Activated CD8-positive, alpha-beta memory T cell treated with anti-CD3 and anti-CD28 coated beads, Interleukin-2, amount 50 U/mL, for 4 hours (primary cell): ENCODE data around the gene HDHD2.
A peak's percentile ranks its signal among the peaks of the same experiment; 100 is the strongest.
"Not testable (repeated sequence)": the region's sequence is repeated elsewhere in the genome, so short reads cannot be mapped to it uniquely, and the experiment has no call there.

Experiments
- DNase-seq: peaks from one replicate; pipeline ENCODE4 v3.0.0-alpha.2; 2020

The HDHD2 gene

GRCh38 chr18:47150029-47150823, at the start of gene HDHD2:
TSS of gene HDHD2 (minus strand) at chr18:47150500. CDS start at chr18:47136439, 14,061 bp downstream.
- peak; percentile 78 for DNase-seq

GRCh38 chr18:47195961-47196360, 45.7 kb upstream of the HDHD2 start:
- not testable (repeated sequence) for DNase-seq

GRCh38 chr18:47191961-47192360, 41.7 kb upstream of the HDHD2 start:
- no peak for DNase-seq

- DNase-seq, result no peak
Observed at GRCh38 chr18:47187721-47188120, 37.4 kb upstream of the HDHD2 start.

- DNase-seq, result no peak
Observed at GRCh38 chr18:47184419-47185050, 34.2 kb upstream of the HDHD2 start.

- not testable (repeated sequence) for DNase-seq
Observed at GRCh38 chr18:47182156-47182555, 31.9 kb upstream of the HDHD2 start.

GRCh38 chr18:47180765-47181164, 30.5 kb upstream of the HDHD2 start:
- DNase-seq, result no peak

GRCh38 chr18:47179520-47179919, 29.2 kb upstream of the HDHD2 start:
- no peak for DNase-seq

GRCh38 chr18:47175898-47176575, 25.7 kb upstream of the HDHD2 start, which contains the start of gene IER3IP1:
TSS of gene IER3IP1 (minus strand) at chr18:47176364. CDS start at chr18:47176277, 87 bp downstream.
- DNase-seq, result peak; percentile 89

- DNase-seq, result no peak
Observed at GRCh38 chr18:47175283-47175897, 25.1 kb upstream of the HDHD2 start.

GRCh38 chr18:47174545-47175116, 24.3 kb upstream of the HDHD2 start:
- DNase-seq, result no peak

- DNase-seq, result no peak
Observed at GRCh38 chr18:47172476-47172875, 22.2 kb upstream of the HDHD2 start.

- DNase-seq, result no peak
Observed at GRCh38 chr18:47168913-47169312, 18.6 kb upstream of the HDHD2 start.

GRCh38 chr18:47168509-47168908, 18.2 kb upstream of the HDHD2 start:
- no peak for DNase-seq

GRCh38 chr18:47166294-47166693, 16.0 kb upstream of the HDHD2 start:
- no peak for DNase-seq

GRCh38 chr18:47163241-47163640, 12.9 kb upstream of the HDHD2 start:
- DNase-seq, result no peak

GRCh38 chr18:47160256-47160655, 10.0 kb upstream of the HDHD2 start:
- no peak for DNase-seq

GRCh38 chr18:47158404-47158803, 8.1 kb upstream of the HDHD2 start:
- DNase-seq, result not testable (repeated sequence)

GRCh38 chr18:47151439-47151838, 1.1 kb upstream of the HDHD2 start:
- no peak for DNase-seq

GRCh38 chr18:47150824-47151366, 595 bp upstream of the HDHD2 start:
- no peak for DNase-seq

GRCh38 chr18:47149457-47150028, 757 bp downstream of the HDHD2 start:
- no peak for DNase-seq

- DNase-seq, result no peak
Observed at GRCh38 chr18:47146206-47146605, 4.1 kb downstream of the HDHD2 start.
